ENCODE results near the gene DLX2.

DLX2 gene

GRCh38 chr2:172050479-172051125, 52.1 kb downstream of the DLX2 start:
- DNase-seq = no peak

- no peak for DNase-seq
Measured at GRCh38 chr2:172049567-172050120, 53.1 kb downstream of the DLX2 start.

Data from NCI-H2171 treated with DMSO at 0.1 percent for 48 hours (cell line).